Upper lobe of left lung (tissue), 6 donors: ENCODE results near the gene LYZL2. TPM values are rescaled to one million over a fixed set of nuclear protein-coding genes. Genes with fewer than 3 reads are reported as not detected.

ENCODE experiments used
- ATAC-seq, 2 donors: fragments of 200-7000 bp; cut with Tn5 transposase; one replicate each; pipeline ENCODE4 v1.9.1; 2022; ENCODE audit warnings: mild to moderate bottlenecking in 2 of 2, moderate library complexity in 2 of 2; ENCODE audit not compliant: low FRiP score in 2 of 2
- DNase-seq, 2 donors: peaks; one replicate each; pipeline ENCODE4 v3.0.0-alpha.2; 2019 to 2020
- H3K27ac ChIP-seq, 4 donors: fragments of 200-600 bp; sonication (generic); one replicate each; pipeline ENCODE4 v1.5.1; 2016 to 2019
- H3K27me3 ChIP-seq, 4 donors: fragments of 200-600 bp; sonication (generic); one replicate each; pipeline ENCODE4 v1.5.1; 2017 to 2019
- H3K36me3 ChIP-seq, 4 donors: fragments of 200-600 bp; sonication (generic); one replicate each; pipeline ENCODE4 v1.5.1; 2016 to 2019
- H3K4me1 ChIP-seq, 4 donors: fragments of 200-600 bp; sonication (generic); one replicate each; pipeline ENCODE4 v1.5.1; 2018 to 2019
- H3K4me3 ChIP-seq, 4 donors: fragments of 200-600 bp; sonication (generic); one replicate each; pipeline ENCODE4 v1.5.1; 2017 to 2019; ENCODE audit warnings: mild to moderate bottlenecking in 2 of 4, moderate library complexity in 1 of 4
- H3K9me3 ChIP-seq, 4 donors: fragments of 200-600 bp; sonication (generic); one replicate each; pipeline ENCODE4 v1.5.1; 2018 to 2019
- CTCF ChIP-seq, 6 experiments: fragments of 450-650 bp in 4 of 6; fragments of 200-600 bp in 2 of 6; sonication (generic) in 2 of 6; IDR thresholded peaks; one replicate each; pipeline ENCODE4 v1.5.1; 2016 to 2019; ENCODE audit warnings: antibody characterized with exemption in 6 of 6
- EP300 ChIP-seq, 4 donors: sonication (generic); formaldehyde crosslinking; IDR thresholded peaks; one replicate each; pipeline ENCODE4 v1.5.1; 2017; ENCODE audit warnings: antibody characterized with exemption in 4 of 4, control low read depth in 2 of 4
- POLR2A ChIP-seq, 4 donors: fragments of 450-650 bp; IDR thresholded peaks; one replicate each; pipeline ENCODE4 v1.5.1; 2016 to 2017; ENCODE audit warnings: antibody characterized with exemption in 4 of 4, mild to moderate bottlenecking in 2 of 4
- POLR2AphosphoS5 ChIP-seq, 2 donors: sonication (generic); formaldehyde crosslinking; IDR thresholded peaks; one replicate each; pipeline ENCODE4 v1.5.1; 2017; ENCODE audit warnings: antibody characterized with exemption in 2 of 2
- WGBS, 2 donors: methylation state at CpG; one replicate each; pipeline ENCODE4 v1.1.5; 2017 to 2018; 5-methylcytosine and 5-hydroxymethylcytosine counted together
- total RNA-seq, 6 donors: library from RNA; depleted of rRNA in 4 of 6; stranded (reverse); fragments of >200 nt in 4 of 6; gene quantifications; one replicate each; pipeline versions ENCODE4 v1.1.0 to v1.2.1, GENCODE V29; 2016 to 2021
- donor health status: DM: no; HTN: no; CAD: no; lungs with moderate emphysema.
- donor health status: DM: no; HTN: yes; CAD: no; lungs with severe emphysema.

LYZL2 gene
- total RNA-seq, 6 donors from 2014 or later: not detected

GRCh38 chr10:30587522-30588031 lies 42.0 kb downstream of the LYZL2 start:
- no peaks in the 10 kb centered on the region for H3K9me3 ChIP-seq
- H3K36me3 ChIP-seq: no peaks in the 10 kb centered on the region
- TF ChIP-seq POLR2A (IDR thresholded peaks at IDR 0.05): no peak
- no peak for TF ChIP-seq EP300 (IDR thresholded peaks at IDR 0.05)
- no peak for TF ChIP-seq POLR2AphosphoS5 (IDR thresholded peaks at IDR 0.05)
- TF ChIP-seq CTCF (IDR thresholded peaks at IDR 0.05): no peak
- DNase-seq (peak in 1 of 2 donors; percentile 84), ATAC-seq (peak; percentile 55 to 71)
- WGBS, 2 donors: 29 to 39% methylated on average over 4 to 8 of the region's 8 CpGs
- no peak overlapping the region for H3K4me3 ChIP-seq
- peak overlapping the region in 2 of 4 donors; percentile 18 to 41 for H3K27ac ChIP-seq
- no peaks in the 10 kb centered on the region for H3K27me3 ChIP-seq
- H3K4me1 ChIP-seq: peaks cover 25 to 35% (median 30%) of the 10 kb centered on the region in 4 donors

- H3K27me3 ChIP-seq: no peaks in the 10 kb centered on the region
- peaks cover 30 to 38% (median 32%) of the 10 kb centered on the region in 4 donors for H3K4me1 ChIP-seq
- H3K27ac ChIP-seq: no peak overlapping the region
- H3K36me3 ChIP-seq: no peaks in the 10 kb centered on the region
- no peak for ATAC-seq
- H3K4me3 ChIP-seq: no peak overlapping the region
- no peaks in the 10 kb centered on the region for H3K9me3 ChIP-seq
- 92 to 97% methylated on average over 2 of the region's 2 CpGs for WGBS, 2 donors
- no peak for DNase-seq
- TF ChIP-seq POLR2A (IDR thresholded peaks at IDR 0.05): no peak
- TF ChIP-seq EP300 (IDR thresholded peaks at IDR 0.05): no peak
- TF ChIP-seq CTCF (IDR thresholded peaks at IDR 0.05): no peak
- TF ChIP-seq POLR2AphosphoS5 (IDR thresholded peaks at IDR 0.05): no peak
These were observed 42.7 kb downstream of the LYZL2 start for GRCh38 chr10:30586828-30587227.

- peak in 1 of 4 donors; percentile 53 for TF ChIP-seq EP300 (IDR thresholded peaks at IDR 0.05)
- TF ChIP-seq POLR2A (IDR thresholded peaks at IDR 0.05): no peak
- peak; percentile 62 to 63 for TF ChIP-seq POLR2AphosphoS5 (IDR thresholded peaks at IDR 0.05)
- TF ChIP-seq CTCF (IDR thresholded peaks at IDR 0.05): no peak
- Histone ChIP-seq H3K27ac (peak overlapping the region; percentile 71 to 91 (median 81)), H3K4me3 (peak overlapping the region; percentile 14 to 43 (median 32)), H3K9me3 (no peaks in the 10 kb centered on the region), H3K36me3 (no peaks in the 10 kb centered on the region), H3K4me1 (peaks cover 24 to 36% (median 34%) of the 10 kb centered on the region in 4 donors), H3K27me3 (no peaks in the 10 kb centered on the region)
- DNase-seq (peak in 1 of 2 donors; percentile 83), ATAC-seq (peak; percentile 71 to 89)
- 19 to 24% methylated on average over 15 of the region's 15 CpGs for whole genome bisulfite sequencing, 2 donors
These were observed 45.7 kb downstream of the LYZL2 start for GRCh38 chr10:30583778-30584415.

- DNase-seq: peak in 1 of 2 donors; percentile 34
- Histone ChIP-seq H3K36me3 (no peaks in the 10 kb centered on the region), H3K27ac (peak overlapping the region in 3 of 4 donors; percentile 26 to 83 (median 55)), H3K27me3 (no peaks in the 10 kb centered on the region), H3K4me3 (no peak overlapping the region), H3K4me1 (peaks cover 15 to 28% (median 25%) of the 10 kb centered on the region in 4 donors), H3K9me3 (no peaks in the 10 kb centered on the region)
- ATAC-seq: peak in 1 of 2 donors; percentile 64
- WGBS, 2 donors: 37 to 41% methylated on average over 3 of the region's 3 CpGs
- TF ChIP-seq EP300 (IDR thresholded peaks at IDR 0.05): no peak
- TF ChIP-seq CTCF (IDR thresholded peaks at IDR 0.05): peak; percentile 49 to 87 (median 59)
These were observed 47.7 kb downstream of the LYZL2 start for GRCh38 chr10:30581779-30582380.
